ENCODE results near the gene MB.
"Not testable (repeated sequence)": the region's sequence is repeated elsewhere in the genome, so short reads cannot be mapped to it uniquely, and the experiment has no call there.

The MB gene

GRCh38 chr22:35617137-35617755 is at the start of gene MB:
MB (minus strand) TSS chr22:35617329; CDS start chr22:35617257, 72 bp downstream.
- TF ChIP-seq ZNF274 (IDR thresholded peaks at IDR 0.05; ENCODE audit: low read depth, low read length): no peak
- no peak within 1 kb of the TSS for H3K4me3 ChIP-seq (ENCODE audit: low read length)

- not testable (repeated sequence) for H3K4me3 ChIP-seq (ENCODE audit: low read length)
Observed at GRCh38 chr22:35666699-35667098, 49.6 kb upstream of the MB start.

DNA sequence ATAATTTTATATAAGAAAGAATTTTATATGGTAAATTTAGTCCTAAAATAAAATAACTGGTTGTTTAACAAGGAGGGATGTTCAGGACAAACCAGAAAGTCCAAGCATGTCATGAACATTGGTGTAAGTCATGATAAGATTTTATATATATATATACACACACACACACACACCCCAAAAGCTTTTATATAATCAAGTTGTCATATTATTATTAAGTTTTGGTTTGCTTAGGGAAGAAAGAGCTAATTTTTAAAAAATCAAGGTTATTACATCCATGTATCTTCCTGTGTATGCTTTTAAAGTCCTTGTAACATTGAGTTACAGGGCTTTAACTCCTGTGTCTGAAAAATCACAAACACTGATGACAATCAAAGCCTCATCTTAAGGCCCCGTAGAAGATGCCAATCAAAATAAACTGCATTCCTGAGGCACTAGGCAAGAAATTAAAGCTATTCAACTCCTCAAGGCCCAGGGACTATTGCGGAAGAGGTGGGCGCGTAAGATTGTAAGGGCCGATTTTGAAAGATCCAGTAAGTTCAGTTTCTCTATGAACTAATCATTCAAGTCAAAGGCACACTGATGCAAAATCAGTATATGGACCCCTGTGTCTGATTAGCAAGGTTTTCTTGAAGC is 47.9 kb upstream of the MB start:
- H3K4me3 ChIP-seq (ENCODE audit: low read length): no peak overlapping the region
- no peak for TF ChIP-seq ZNF274 (IDR thresholded peaks at IDR 0.05; ENCODE audit: low read depth, low read length)

DNA sequence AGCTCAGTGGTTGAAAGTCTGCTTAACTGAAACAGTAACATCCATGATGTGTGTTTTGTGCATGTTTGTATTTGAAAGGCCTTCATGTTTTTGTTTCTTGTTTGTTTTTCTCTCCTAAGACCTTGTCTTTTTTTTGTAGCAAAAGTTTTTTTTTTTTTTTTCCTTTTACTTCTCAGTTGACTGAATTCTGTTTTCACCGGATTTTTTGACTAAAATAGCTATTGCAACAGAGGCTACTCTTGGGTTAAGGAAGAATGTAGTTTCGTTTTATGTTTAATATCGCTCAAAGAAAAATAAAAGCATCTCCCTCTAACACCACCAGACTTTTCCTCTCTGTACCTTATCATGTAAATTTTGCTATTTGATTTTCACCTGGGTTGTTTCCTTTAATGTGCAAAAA is 46.2 kb upstream of the MB start:
- H3K4me3 ChIP-seq (ENCODE audit: low read length): no peak overlapping the region
- TF ChIP-seq ZNF274 (IDR thresholded peaks at IDR 0.05; ENCODE audit: low read depth, low read length): no peak

DNA sequence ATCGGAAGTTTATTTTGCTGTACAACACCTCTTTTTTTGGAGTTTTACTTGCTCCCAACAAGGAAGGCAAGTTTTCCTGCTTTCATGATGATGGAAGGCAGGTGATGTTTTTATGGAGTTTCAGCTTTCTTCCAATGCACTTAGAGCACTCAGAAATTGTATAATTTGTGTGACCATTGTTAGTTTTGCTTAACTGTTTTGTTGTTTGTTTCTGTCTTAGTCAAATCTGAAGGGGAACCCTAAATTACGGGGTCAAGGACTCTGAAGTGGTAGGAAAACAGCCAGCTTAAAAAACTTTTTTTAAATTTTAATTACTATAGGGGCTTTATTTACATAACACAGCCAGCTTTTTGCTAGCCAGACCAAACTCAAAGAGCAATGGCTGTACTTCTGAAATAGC is 45.8 kb upstream of the MB start:
- no peak overlapping the region for H3K4me3 ChIP-seq (ENCODE audit: low read length)
- no peak for TF ChIP-seq ZNF274 (IDR thresholded peaks at IDR 0.05; ENCODE audit: low read depth, low read length)

- H3K4me3 ChIP-seq (ENCODE audit: low read length): no peak overlapping the region
Observed at GRCh38 chr22:35661464-35661863, 44.3 kb upstream of the MB start.

GRCh38 chr22:35660291-35661127 is 43.4 kb upstream of the MB start:
- H3K4me3 ChIP-seq (ENCODE audit: low read length): no peak overlapping the region
- TF ChIP-seq ZNF274 (IDR thresholded peaks at IDR 0.05; ENCODE audit: low read depth, low read length): no peak

More at GRCh38 chr22:35661464-35661863, 44.3 kb upstream of the MB start:
- TF ChIP-seq ZNF274 (IDR thresholded peaks at IDR 0.05; ENCODE audit: low read depth, low read length): no peak

GRCh38 chr22:35657571-35658312 is 40.6 kb upstream of the MB start:
- no peak overlapping the region for H3K4me3 ChIP-seq (ENCODE audit: low read length)
- no peak for TF ChIP-seq ZNF274 (IDR thresholded peaks at IDR 0.05; ENCODE audit: low read depth, low read length)

- TF ChIP-seq ZNF274 (IDR thresholded peaks at IDR 0.05; ENCODE audit: low read depth, low read length): no peak
Observed at GRCh38 chr22:35656284-35656752, 39.2 kb upstream of the MB start.

GRCh38 chr22:35653824-35654223 is 36.7 kb upstream of the MB start:
- no peak for TF ChIP-seq ZNF274 (IDR thresholded peaks at IDR 0.05; ENCODE audit: low read depth, low read length)
- no peak overlapping the region for H3K4me3 ChIP-seq (ENCODE audit: low read length)

More at GRCh38 chr22:35656284-35656752, 39.2 kb upstream of the MB start:
- no peak overlapping the region for H3K4me3 ChIP-seq (ENCODE audit: low read length)

DNA sequence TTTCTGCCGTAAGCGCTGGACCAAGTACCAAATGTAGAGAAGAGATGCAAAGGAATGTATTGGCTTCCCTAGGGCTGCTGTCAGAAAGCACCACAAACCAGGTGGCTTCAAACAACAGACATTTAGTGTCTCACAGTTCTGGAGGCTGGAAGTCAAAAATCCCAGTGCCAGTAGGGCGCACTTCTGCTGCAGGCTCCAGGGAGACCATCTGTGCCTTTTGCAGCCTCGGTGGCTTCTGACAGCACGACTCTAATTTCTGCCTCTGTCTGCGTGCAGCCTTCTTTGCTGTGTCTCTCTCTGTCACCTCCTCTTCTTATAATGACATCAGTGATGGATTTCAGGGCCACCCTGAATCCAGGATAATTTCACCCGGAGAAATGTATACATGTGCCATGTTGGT is 34.0 kb upstream of the MB start:
- no peak for TF ChIP-seq ZNF274 (IDR thresholded peaks at IDR 0.05; ENCODE audit: low read depth, low read length)
- H3K4me3 ChIP-seq (ENCODE audit: low read length): no peak overlapping the region

GRCh38 chr22:35649636-35650250 is 32.6 kb upstream of the MB start:
- H3K4me3 ChIP-seq (ENCODE audit: low read length): peak overlapping the region; percentile 76; the same call in 1 of the 2 replicates
- TF ChIP-seq ZNF274 (IDR thresholded peaks at IDR 0.05; ENCODE audit: low read depth, low read length): no peak

- TF ChIP-seq ZNF274 (IDR thresholded peaks at IDR 0.05; ENCODE audit: low read depth, low read length): no peak
- H3K4me3 ChIP-seq (ENCODE audit: low read length): peak overlapping the region; percentile 76; the same call in 1 of the 2 replicates
Observed at GRCh38 chr22:35649026-35649553, 32.0 kb upstream of the MB start.
